Duodenal mucosa (tissue), 2 donors: ENCODE results near the gene NFE2L3.

ENCODE experiments used
- H3K27ac ChIP-seq: one replicate; pipeline ENCODE4 v1.7.0; 2013; ENCODE audit warnings: low read depth, low read length
- H3K27me3 ChIP-seq, 2 donors: one replicate each; pipeline ENCODE4 v1.7.0; 2013; ENCODE audit warnings: low read length in 2 of 2, control low read depth in 1 of 2; ENCODE audit not compliant: insufficient read depth in 2 of 2, control insufficient read depth in 1 of 2
- H3K36me3 ChIP-seq, 2 donors: one replicate each; pipeline ENCODE4 v1.7.0; 2013; ENCODE audit warnings: low read length in 2 of 2, control low read depth in 1 of 2; ENCODE audit not compliant: insufficient read depth in 2 of 2, control insufficient read depth in 1 of 2
- H3K4me1 ChIP-seq, 2 donors: one replicate each; pipeline ENCODE4 v1.7.0; 2013; ENCODE audit warnings: low read length in 2 of 2, control low read depth in 1 of 2; ENCODE audit not compliant: insufficient read depth in 2 of 2, control insufficient read depth in 1 of 2
- H3K4me3 ChIP-seq, 2 donors: one replicate each; pipeline ENCODE4 v1.7.0; 2013; ENCODE audit warnings: low read length in 2 of 2, low read depth in 1 of 2
- H3K9ac ChIP-seq, 2 donors: one replicate each; pipeline ENCODE4 v1.7.0; 2013; ENCODE audit warnings: low read length in 2 of 2, low read depth in 1 of 2
- H3K9me3 ChIP-seq, 2 donors: one replicate each; pipeline ENCODE4 v1.7.0; 2013; ENCODE audit warnings: low read length in 2 of 2, control low read depth in 1 of 2; ENCODE audit not compliant: control insufficient read depth in 1 of 2

Gene NFE2L3

GRCh38 chr7:26198133-26198780 lies 46.3 kb downstream of the NFE2L3 start:
- peak overlapping the region; percentile 100 for H3K4me3 ChIP-seq
- H3K9me3 ChIP-seq = peaks cover 0 to 2% of the 10 kb centered on the region in 2 donors
- peak overlapping the region; percentile 100 for H3K27ac ChIP-seq
- H3K36me3 ChIP-seq = peaks cover 28 to 38% of the 10 kb centered on the region in 2 donors
- H3K27me3 ChIP-seq = no peaks in the 10 kb centered on the region
- H3K9ac ChIP-seq = peak overlapping the region; percentile 100
- peaks cover 38 to 40% of the 10 kb centered on the region in 2 donors for H3K4me1 ChIP-seq

DNA sequence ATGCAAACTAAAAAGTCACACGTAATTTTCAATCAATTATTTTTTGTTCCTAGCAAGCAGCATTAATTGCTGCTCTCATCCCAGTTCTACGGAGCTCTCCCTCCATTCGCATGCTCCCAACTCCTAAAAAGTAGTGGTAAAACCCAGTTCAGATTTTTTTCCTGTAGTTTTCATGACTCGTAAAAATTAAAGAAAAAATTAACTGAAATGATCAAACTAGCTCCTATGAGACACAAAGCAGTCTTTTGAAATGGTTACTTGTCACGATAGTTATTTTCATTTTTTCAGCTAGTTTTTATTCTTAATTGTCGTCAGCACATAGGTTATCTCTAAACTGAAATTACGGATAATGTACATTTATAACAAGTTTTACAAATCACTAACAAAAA lies 46.8 kb downstream of the NFE2L3 start:
- peak overlapping the region; percentile 100 for H3K4me3 ChIP-seq
- peaks cover 35 to 38% of the 10 kb centered on the region in 2 donors for H3K4me1 ChIP-seq
- H3K9me3 ChIP-seq = peaks cover 0 to 2% of the 10 kb centered on the region in 2 donors
- peak overlapping the region; percentile 100 for H3K9ac ChIP-seq
- H3K36me3 ChIP-seq = peaks cover 23 to 33% of the 10 kb centered on the region in 2 donors
- peak overlapping the region; percentile 100 for H3K27ac ChIP-seq
- H3K27me3 ChIP-seq = no peaks in the 10 kb centered on the region

DNA sequence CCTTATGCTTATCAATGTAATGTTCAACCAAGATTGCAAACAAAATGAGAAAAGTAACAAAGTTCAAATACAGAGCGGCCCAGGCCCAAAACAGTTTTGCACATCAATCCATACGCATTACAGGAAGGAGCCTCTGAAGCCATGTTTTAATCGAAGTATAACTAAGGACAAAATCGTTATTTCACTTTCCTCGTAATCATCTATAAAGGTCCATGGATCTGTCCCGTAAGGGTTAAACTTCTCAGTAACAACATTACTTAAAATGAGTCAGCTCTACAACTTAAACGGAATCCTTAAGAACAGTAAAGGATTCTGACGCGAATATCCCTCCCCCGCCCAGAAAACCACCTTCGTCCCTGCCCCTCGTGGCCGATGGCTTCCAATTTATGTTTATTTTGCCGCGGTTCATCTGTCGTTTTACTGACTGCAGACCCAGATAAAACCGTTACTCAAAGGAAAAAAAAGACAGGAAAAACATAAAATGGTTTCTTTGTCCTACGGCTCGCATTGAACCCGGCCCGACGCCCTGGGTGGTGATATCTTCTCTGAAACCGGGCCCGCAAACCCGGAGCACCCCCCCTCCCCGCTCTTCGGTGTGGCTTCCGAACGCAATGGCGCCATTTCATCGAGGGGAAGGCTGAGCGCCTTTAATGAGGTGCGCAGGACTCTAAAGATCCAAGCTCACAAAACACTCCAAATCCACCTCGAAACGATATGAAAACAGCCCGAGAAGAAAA lies 47.5 kb downstream of the NFE2L3 start:
- H3K4me3 ChIP-seq = peak overlapping the region; percentile 100

DNA sequence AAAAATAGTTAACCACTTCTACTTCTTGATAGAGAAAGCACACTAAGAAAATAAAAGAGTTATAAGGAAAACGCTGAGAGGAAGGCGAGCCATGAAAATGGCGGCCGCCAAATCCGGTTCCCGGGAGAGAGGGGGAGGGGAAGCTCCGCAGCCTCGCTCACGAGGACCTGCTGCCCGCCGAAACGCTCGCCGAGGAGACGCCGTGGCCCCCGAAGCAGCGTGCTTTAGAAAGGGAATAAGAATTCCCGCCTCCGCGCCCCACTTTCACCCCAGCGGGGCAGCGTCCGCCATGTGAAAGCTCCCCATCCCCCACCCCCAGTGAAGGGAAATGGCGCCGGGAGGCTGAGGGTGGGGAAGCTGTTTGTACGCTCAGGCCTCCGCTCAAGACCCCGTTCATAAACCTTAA lies 48.0 kb downstream of the NFE2L3 start:
- no peaks in the 10 kb centered on the region for H3K27me3 ChIP-seq
- peaks cover 22 to 25% of the 10 kb centered on the region in 2 donors for H3K36me3 ChIP-seq
- H3K4me3 ChIP-seq = peak overlapping the region; percentile 100
- peaks cover 32 to 34% of the 10 kb centered on the region in 2 donors for H3K4me1 ChIP-seq
- H3K9me3 ChIP-seq = peaks cover 0 to 2% of the 10 kb centered on the region in 2 donors
- peak overlapping the region; percentile 100 for H3K27ac ChIP-seq
- peak overlapping the region; percentile 100 for H3K9ac ChIP-seq

More for the DNA sequence above, 47.5 kb downstream of the NFE2L3 start:
- Histone ChIP-seq H3K9ac (peak overlapping the region; percentile 100), H3K9me3 (peaks cover 0 to 2% of the 10 kb centered on the region in 2 donors), H3K4me1 (peaks cover 31 to 32% of the 10 kb centered on the region in 2 donors), H3K36me3 (peaks cover 23 to 26% of the 10 kb centered on the region in 2 donors), H3K27me3 (no peaks in the 10 kb centered on the region), H3K27ac (peak overlapping the region; percentile 100)

- H3K36me3 ChIP-seq = peaks cover 19% of the 10 kb centered on the region in 2 donors
- H3K27me3 ChIP-seq = no peaks in the 10 kb centered on the region
- peaks cover 0 to 2% of the 10 kb centered on the region in 2 donors for H3K9me3 ChIP-seq
- H3K4me1 ChIP-seq = peaks cover 31 to 33% of the 10 kb centered on the region in 2 donors
- H3K4me3 ChIP-seq = peak within 1 kb of the TSS; percentile 100
- H3K27ac ChIP-seq = peak within 1 kb of the TSS; percentile 100
- H3K9ac ChIP-seq = peak within 1 kb of the TSS; percentile 100
Measured at GRCh38 chr7:26200444-26201246, 48.6 kb downstream of the NFE2L3 start, which contains the start of gene HNRNPA2B1. Gene HNRNPA2B1, minus strand, starts transcription at chr7:26200746. Its CDS starts 169 bp downstream, at chr7:26200577.

GRCh38 chr7:26201247-26202018 lies 49.4 kb downstream of the NFE2L3 start, which contains the start of gene CBX3:
Gene CBX3, plus strand, starts transcription at chr7:26201745. Its CDS starts 1,254 bp downstream, at chr7:26202999.
- H3K4me1 ChIP-seq = peaks cover 25 to 29% of the 10 kb centered on the region in 2 donors
- H3K27me3 ChIP-seq = no peaks in the 10 kb centered on the region
- peak within 1 kb of the TSS; percentile 100 for H3K4me3 ChIP-seq
- peaks cover 11 to 14% of the 10 kb centered on the region in 2 donors for H3K36me3 ChIP-seq
- H3K9me3 ChIP-seq = peaks cover 0 to 2% of the 10 kb centered on the region in 2 donors
- peak within 1 kb of the TSS; percentile 100 for H3K27ac ChIP-seq
- peak within 1 kb of the TSS; percentile 100 for H3K9ac ChIP-seq

DNA sequence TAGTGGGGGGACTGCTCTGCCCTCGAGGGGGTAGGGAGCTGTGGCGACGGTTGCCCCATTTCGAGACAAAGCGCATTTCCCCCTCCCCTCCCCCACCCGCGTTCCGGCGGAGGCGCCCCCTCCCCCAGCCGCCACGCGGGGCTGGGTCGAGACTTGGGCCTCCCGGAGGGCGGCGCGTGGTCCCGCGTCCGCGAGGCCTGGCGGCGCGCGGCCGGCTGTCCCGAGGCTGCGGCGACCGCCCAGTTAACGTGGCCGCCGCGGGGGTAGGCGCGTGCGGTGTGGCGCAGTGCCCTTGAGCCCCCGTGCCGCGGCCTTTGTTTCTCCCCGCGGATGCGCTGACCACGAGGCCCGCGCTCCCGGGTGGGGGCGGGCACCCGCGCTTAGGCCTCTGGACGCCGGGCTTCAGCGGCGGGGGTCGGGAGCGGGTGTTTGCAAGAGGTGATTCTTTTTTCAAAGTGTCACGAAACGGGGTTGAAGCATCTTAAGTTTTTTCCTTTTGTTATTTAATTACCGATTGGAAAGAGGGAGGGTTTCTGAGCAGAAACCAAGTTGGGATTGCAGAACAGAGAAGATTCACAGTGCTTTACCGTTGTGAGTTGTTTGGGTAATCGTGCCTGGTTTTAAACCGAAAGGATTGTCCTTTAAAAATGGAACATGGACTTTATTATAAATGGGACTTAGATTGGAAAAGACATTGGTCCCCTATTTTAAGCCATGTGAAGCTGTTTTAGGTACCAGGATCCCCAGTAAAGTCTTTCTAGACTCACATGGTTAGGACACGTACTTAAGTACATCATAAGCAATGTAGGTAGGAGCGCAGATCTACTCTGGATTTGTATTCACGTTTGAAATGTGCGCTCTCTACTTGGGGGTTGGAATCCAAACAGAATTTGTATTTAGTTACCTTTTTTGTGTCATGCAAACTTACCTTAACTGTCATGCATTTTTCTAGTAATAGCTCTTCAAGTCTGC lies 50.3 kb downstream of the NFE2L3 start:
- Histone ChIP-seq H3K4me1 (peaks cover 17 to 20% of the 10 kb centered on the region in 2 donors), H3K27me3 (no peaks in the 10 kb centered on the region), H3K27ac (peak overlapping the region; percentile 98), H3K36me3 (peaks cover 9 to 13% of the 10 kb centered on the region in 2 donors), H3K4me3 (peak overlapping the region; percentile 62 to 95), H3K9ac (peak overlapping the region; percentile 92 to 100), H3K9me3 (peaks cover 0 to 2% of the 10 kb centered on the region in 2 donors)

DNA sequence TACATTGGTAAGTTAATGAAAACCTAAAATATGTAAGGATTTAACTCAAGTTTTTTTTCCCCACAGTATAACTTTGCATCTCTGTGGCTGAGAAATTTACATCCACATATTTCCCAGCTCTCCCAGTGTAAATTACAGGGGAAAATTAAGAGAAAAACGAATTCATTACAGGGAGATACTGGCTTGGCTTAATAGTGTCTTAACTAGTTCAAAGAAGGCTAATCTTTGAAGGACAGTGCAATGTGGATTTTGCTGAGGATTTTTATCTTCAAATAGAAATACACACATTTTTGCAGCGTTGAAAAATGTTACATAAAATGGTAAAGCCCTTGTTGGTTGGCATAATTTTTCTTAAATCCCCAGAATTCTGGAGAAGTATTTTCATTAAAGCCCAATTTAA lies 51.0 kb downstream of the NFE2L3 start:
- Histone ChIP-seq H3K4me1 (peaks cover 15 to 16% of the 10 kb centered on the region in 2 donors), H3K27ac (no peak overlapping the region), H3K4me3 (peak overlapping the region; percentile 62 to 95), H3K9ac (peak overlapping the region; percentile 92 to 100), H3K9me3 (peaks cover 0 to 2% of the 10 kb centered on the region in 2 donors), H3K27me3 (no peaks in the 10 kb centered on the region), H3K36me3 (peaks cover 12 to 18% of the 10 kb centered on the region in 2 donors)
